Measurements from ENCODE around the gene ATP13A3. TPM values are rescaled to one million over a fixed set of nuclear protein-coding genes. Genes with fewer than 3 reads are reported as not detected.
A peak's percentile ranks its signal among the peaks of the same experiment; 100 is the strongest.

The ATP13A3 gene
- total and polyA plus RNA-seq, 9 of the 15 experiments (the other 6 are each of a cell fraction or from before 2014, with no cell fraction given) = 16.6 to 135 (median 86.6) TPM

DNA sequence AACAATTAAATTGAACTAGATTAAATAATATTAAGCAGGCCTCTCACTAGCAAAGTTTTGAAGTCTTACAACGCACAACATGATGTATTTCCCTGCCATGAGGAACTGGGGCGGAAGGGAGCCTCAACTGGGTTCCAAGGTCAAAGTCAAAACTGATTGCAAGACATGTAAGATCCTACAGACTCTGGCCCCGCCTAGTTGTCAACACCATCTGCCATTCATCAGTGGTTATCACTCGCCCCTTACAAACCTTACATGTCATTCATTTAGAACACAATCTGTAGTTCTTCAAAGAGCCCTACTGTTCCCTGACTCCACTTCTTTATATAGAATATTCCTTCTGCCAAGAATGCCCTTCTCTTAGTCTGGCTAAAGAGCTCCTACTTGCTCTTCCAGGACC, 10.0 kb downstream of the ATP13A3 start (continued):
- TF ChIP-seq PKNOX1 (IDR thresholded peaks at IDR 0.05) (peak; percentile 95), SMARCA4 (IDR thresholded peaks at IDR 0.05) (peak; percentile 78; the same call in 1 of the 2 replicates), ZNF282 (CRISPR knock-in tag; IDR thresholded peaks at IDR 0.05) (no peak), FOXA3 (CRISPR knock-in tag; conservative IDR thresholded peaks at IDR 0.05 in 1 of 2, IDR thresholded peaks at IDR 0.05 in 1 of 2) (no peak), SMAD3 (CRISPR knock-in tag; conservative IDR thresholded peaks at IDR 0.05) (no peak), MEF2D (tag; conservative IDR thresholded peaks at IDR 0.05; ENCODE audit: low read depth) (no peak), TFAM (CRISPR knock-in tag; conservative IDR thresholded peaks at IDR 0.05) (no peak), SNRNP70 (optimal IDR thresholded peaks at IDR 0.05; ENCODE audit: low read depth, low read length) (no peak), PHF20 (IDR thresholded peaks at IDR 0.05; ENCODE audit: partially characterized antibody) (no peak), FOSL1 (tag; conservative IDR thresholded peaks at IDR 0.05) (peak; percentile 33), FOXJ2 (tag; IDR thresholded peaks at IDR 0.05) (0 out of 2 replicates have a peak, but pooled peaks have one; percentile 13)
- TF ChIP-seq, protein P1, sequence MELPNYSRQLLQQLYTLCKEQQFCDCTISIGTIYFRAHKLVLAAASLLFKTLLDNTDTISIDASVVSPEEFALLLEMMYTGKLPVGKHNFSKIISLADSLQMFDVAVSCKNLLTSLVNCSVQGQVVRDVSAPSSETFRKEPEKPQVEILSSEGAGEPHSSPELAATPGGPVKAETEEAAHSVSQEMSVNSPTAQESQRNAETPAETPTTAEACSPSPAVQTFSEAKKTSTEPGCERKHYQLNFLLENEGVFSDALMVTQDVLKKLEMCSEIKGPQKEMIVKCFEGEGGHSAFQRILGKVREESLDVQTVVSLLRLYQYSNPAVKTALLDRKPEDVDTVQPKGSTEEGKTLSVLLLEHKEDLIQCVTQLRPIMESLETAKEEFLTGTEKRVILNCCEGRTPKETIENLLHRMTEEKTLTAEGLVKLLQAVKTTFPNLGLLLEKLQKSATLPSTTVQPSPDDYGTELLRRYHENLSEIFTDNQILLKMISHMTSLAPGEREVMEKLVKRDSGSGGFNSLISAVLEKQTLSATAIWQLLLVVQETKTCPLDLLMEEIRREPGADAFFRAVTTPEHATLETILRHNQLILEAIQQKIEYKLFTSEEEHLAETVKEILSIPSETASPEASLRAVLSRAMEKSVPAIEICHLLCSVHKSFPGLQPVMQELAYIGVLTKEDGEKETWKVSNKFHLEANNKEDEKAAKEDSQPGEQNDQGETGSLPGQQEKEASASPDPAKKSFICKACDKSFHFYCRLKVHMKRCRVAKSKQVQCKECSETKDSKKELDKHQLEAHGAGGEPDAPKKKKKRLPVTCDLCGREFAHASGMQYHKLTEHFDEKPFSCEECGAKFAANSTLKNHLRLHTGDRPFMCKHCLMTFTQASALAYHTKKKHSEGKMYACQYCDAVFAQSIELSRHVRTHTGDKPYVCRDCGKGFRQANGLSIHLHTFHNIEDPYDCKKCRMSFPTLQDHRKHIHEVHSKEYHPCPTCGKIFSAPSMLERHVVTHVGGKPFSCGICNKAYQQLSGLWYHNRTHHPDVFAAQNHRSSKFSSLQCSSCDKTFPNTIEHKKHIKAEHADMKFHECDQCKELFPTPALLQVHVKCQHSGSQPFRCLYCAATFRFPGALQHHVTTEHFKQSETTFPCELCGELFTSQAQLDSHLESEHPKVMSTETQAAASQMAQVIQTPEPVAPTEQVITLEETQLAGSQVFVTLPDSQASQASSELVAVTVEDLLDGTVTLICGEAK (IDR thresholded peaks at IDR 0.05) = no peak
- TF ChIP-seq, protein P1 (CRISPR knock-in tag; IDR thresholded peaks at IDR 0.05) = no peak
- TF ChIP-seq, protein P2, sequence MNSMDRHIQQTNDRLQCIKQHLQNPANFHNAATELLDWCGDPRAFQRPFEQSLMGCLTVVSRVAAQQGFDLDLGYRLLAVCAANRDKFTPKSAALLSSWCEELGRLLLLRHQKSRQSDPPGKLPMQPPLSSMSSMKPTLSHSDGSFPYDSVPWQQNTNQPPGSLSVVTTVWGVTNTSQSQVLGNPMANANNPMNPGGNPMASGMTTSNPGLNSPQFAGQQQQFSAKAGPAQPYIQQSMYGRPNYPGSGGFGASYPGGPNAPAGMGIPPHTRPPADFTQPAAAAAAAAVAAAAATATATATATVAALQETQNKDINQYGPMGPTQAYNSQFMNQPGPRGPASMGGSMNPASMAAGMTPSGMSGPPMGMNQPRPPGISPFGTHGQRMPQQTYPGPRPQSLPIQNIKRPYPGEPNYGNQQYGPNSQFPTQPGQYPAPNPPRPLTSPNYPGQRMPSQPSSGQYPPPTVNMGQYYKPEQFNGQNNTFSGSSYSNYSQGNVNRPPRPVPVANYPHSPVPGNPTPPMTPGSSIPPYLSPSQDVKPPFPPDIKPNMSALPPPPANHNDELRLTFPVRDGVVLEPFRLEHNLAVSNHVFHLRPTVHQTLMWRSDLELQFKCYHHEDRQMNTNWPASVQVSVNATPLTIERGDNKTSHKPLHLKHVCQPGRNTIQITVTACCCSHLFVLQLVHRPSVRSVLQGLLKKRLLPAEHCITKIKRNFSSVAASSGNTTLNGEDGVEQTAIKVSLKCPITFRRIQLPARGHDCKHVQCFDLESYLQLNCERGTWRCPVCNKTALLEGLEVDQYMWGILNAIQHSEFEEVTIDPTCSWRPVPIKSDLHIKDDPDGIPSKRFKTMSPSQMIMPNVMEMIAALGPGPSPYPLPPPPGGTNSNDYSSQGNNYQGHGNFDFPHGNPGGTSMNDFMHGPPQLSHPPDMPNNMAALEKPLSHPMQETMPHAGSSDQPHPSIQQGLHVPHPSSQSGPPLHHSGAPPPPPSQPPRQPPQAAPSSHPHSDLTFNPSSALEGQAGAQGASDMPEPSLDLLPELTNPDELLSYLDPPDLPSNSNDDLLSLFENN (IDR thresholded peaks at IDR 0.05; ENCODE audit: low read depth in 2 of 2, low read length in 2 of 2) = peak in 1 of 2 experiments; percentile 59; a peak in 1 of 4 replicates
